Heart left ventricle (tissue), 13 donors: ENCODE data around the gene NFATC2IP.

ENCODE experiments used
- POLR2A ChIP-seq, 2 donors: fragments of 450-650 bp; IDR thresholded peaks; one replicate each; pipeline ENCODE4 v1.6.1; 2017; ENCODE audit warnings: antibody characterized with exemption in 2 of 2, mild to moderate bottlenecking in 2 of 2, moderate library complexity in 2 of 2
- TF ChIP-seq, protein P1 (sequence below), 12 donors: fragments of 200-600 bp; sonication (generic) in 4 of 12; IDR thresholded peaks; one replicate each; pipeline versions ENCODE4 v1.5.0 to v1.8.0; 2018 to 2022; ENCODE audit warnings: antibody characterized with exemption in 12 of 12, mild to moderate bottlenecking in 5 of 12
- donor health status: ischemic (EF 13 %, LVEDD 7.1; RV severe dilation, severe dysfunction).
- donor health status: DM: no; HTN: yes; CAD: no.
- donor health status: DM: no; HTN: no; CAD: no.
- donor health status: ischemic (EF 25% LVEDD 6.9; RV normal size, moderate dysfunction).
- donor health status: ischemic (EF 25% LVEDD 5.7; RV mildly dilated, moderate dysfunction).
- donor health status: ischemic (EF 35%, LVEDD 5.7; RV mildly dilated, moderate dysfunction).
- donor health status: nonischemic (EF 11% LVEDD 7.7; RV severe dilation, severe dysfunction).
- donor health status: DM: yes; HTN: yes; CAD: no.
- donor health status: PGD.
- donor health status: ischemic (EF 29% LVEDD 5.4; RV normal size, mild dysfunction).
- donor health status: nonischemic (EF 23%, LVEDD 6.1; RV moderate dilation, normal function).

DNA sequence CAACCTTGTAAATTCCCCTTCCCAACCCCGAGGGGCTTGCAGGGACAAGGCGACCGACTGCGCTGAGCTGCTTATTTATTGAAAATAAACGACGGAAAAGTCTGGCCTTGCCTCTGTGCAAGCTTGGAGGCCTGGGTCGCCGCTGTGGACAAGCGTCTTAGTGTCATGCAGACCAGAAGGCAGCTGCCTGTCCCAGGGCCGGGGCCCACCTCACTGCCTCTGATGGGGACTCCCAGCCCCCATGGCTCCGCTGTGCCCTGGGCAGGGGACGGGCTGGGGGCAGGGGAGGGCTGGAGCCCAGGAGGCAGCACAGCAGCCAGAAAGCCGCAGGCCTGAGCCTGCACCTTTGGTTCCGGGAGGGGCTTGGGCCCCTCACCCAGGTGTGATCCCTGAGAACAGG is 46.4 kb upstream of the NFATC2IP start:
- TF ChIP-seq, protein P1, sequence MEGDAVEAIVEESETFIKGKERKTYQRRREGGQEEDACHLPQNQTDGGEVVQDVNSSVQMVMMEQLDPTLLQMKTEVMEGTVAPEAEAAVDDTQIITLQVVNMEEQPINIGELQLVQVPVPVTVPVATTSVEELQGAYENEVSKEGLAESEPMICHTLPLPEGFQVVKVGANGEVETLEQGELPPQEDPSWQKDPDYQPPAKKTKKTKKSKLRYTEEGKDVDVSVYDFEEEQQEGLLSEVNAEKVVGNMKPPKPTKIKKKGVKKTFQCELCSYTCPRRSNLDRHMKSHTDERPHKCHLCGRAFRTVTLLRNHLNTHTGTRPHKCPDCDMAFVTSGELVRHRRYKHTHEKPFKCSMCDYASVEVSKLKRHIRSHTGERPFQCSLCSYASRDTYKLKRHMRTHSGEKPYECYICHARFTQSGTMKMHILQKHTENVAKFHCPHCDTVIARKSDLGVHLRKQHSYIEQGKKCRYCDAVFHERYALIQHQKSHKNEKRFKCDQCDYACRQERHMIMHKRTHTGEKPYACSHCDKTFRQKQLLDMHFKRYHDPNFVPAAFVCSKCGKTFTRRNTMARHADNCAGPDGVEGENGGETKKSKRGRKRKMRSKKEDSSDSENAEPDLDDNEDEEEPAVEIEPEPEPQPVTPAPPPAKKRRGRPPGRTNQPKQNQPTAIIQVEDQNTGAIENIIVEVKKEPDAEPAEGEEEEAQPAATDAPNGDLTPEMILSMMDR (IDR thresholded peaks at IDR 0.05) = no peak
- no peak for TF ChIP-seq POLR2A (IDR thresholded peaks at IDR 0.05)
